H7 (cell line): ENCODE data around the gene ADARB2. TPM values are rescaled to one million over a fixed set of nuclear protein-coding genes. Genes with fewer than 3 reads are reported as not detected.
A peak's percentile ranks its signal among the peaks of the same experiment; 100 is the strongest.

Source experiments
- DNase-seq: peaks from one replicate; pipeline ENCODE4 v3.0.0; 2012
- H3K27me3 ChIP-seq: 2 replicates; pipeline ENCODE4 v1.6.0; 2011; ENCODE audit warnings: mild to moderate bottlenecking, low read length; ENCODE audit not compliant: control insufficient read depth, insufficient read depth
- H3K36me3 ChIP-seq: replicated peaks from 2 replicates; pipeline ENCODE4 v1.5.1; 2011; ENCODE audit warnings: low read length; ENCODE audit not compliant: control insufficient read depth, insufficient read depth
- H3K4me3 ChIP-seq: 2 replicates; pipeline ENCODE4 v1.5.1; 2011; ENCODE audit warnings: low read depth, mild to moderate bottlenecking, control low read depth, low read length, moderate library complexity; ENCODE audit not compliant: insufficient read depth
- total RNA-seq: library from RNA; depleted of rRNA; stranded (reverse); fragments of >200 nt; shearing (Covaris generic); gene quantifications from 2 replicates; pipeline ENCODE4 v1.2.3, GENCODE V29; 2014

The ADARB2 gene
- total RNA-seq, 1 experiment from 2014 or later: 1.5 TPM

- peaks cover 2% of the 10 kb centered on the region for H3K27me3 ChIP-seq
- no peak for DNase-seq
- no peaks in the 10 kb centered on the region for H3K36me3 ChIP-seq
- no peak overlapping the region for H3K4me3 ChIP-seq
Observed at GRCh38 chr10:1607466-1607865, 129.9 kb downstream of the ADARB2 start.

DNA sequence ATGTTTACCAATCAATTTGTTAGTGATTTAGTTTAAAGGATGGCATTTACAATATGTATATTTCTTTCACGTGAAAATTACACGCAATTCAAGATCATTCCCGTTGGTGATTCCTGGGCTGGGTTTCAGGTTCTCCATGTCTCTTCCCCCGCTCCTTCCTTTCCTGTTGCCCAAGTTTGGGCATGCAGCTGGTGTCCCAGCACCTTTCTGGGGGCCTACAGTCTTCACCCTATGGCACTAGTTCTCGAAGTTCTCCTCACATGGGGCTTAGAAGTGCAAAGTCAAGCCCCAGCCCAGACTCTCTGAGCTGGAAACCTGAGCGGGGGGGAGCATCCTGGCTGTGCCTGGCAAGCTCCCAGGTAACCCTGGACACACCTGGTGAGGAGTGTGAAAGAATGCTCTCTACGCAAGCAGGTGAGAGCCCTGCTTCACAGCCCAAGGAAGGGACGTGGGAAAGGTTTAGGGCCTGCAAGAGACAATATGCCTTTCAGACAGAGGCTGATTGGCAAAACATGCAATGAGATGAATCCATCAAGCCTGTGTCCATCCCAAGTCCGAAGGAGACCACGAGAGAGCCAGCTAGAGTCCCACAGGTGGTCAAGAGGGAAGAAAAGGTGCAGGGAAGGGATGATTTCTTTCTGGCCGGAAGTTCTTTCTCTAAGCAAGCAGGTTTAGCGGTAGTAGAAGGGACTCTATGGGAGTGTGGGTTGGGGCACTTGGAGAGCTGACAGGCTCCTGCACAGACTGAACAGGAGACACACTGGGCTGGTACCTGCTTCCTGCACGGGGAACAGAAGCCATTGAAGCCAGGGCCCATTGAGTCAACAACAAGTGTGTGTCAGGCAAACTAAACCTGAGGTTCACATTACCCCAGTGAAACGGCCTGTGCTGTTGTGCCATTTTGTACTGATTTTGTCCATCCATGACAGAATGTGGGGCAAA lies 131.1 kb downstream of the ADARB2 start:
- no peak for DNase-seq

DNA sequence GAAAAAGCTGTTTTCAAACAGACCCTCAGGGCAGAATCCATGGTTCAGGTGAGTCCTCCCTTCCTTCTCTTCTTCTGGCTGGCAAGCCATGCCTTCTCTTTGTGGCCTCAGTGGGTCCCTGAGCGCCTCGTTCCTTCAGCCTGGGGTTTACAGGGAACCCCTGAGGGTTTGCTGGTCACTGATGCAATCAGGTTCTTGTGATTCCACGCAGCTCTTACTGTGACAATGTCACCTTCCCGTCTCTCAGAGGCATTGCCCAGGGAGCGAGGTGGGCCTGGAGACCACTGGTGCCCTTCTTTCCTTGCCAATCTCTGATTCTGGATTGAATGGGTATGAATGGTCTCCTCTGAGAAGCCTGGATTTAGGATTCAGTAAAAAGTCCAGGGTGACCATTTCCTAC lies 132.2 kb downstream of the ADARB2 start:
- Histone ChIP-seq H3K27me3 (peaks cover 2% of the 10 kb centered on the region), H3K4me3 (no peak overlapping the region), H3K36me3 (no peaks in the 10 kb centered on the region)
- DNase-seq: no peak

More for the DNA sequence above, 131.1 kb downstream of the ADARB2 start:
- no peak overlapping the region for H3K4me3 ChIP-seq
- H3K27me3 ChIP-seq: peaks cover 2% of the 10 kb centered on the region
- H3K36me3 ChIP-seq: no peaks in the 10 kb centered on the region

GRCh38 chr10:1604246-1604645 lies 133.1 kb downstream of the ADARB2 start:
- H3K4me3 ChIP-seq: no peak overlapping the region
- H3K36me3 ChIP-seq: no peaks in the 10 kb centered on the region
- peaks cover 2% of the 10 kb centered on the region for H3K27me3 ChIP-seq
- no peak for DNase-seq

- Histone ChIP-seq H3K36me3 (no peaks in the 10 kb centered on the region), H3K27me3 (peaks cover under 1% of the 10 kb centered on the region; the same call in 1 of the 2 replicates), H3K4me3 (no peak overlapping the region)
- DNase-seq: no peak
Observed at GRCh38 chr10:1603181-1603580, 134.1 kb downstream of the ADARB2 start.

- no peaks in the 10 kb centered on the region for H3K36me3 ChIP-seq
- DNase-seq: no peak
- no peak overlapping the region for H3K4me3 ChIP-seq
- H3K27me3 ChIP-seq: no peaks in the 10 kb centered on the region
Observed at GRCh38 chr10:1602037-1602484, 135.3 kb downstream of the ADARB2 start.

- no peak for DNase-seq
- Histone ChIP-seq H3K27me3 (no peaks in the 10 kb centered on the region), H3K36me3 (no peaks in the 10 kb centered on the region), H3K4me3 (no peak overlapping the region)
Observed at GRCh38 chr10:1601406-1601805, 135.9 kb downstream of the ADARB2 start.

DNA sequence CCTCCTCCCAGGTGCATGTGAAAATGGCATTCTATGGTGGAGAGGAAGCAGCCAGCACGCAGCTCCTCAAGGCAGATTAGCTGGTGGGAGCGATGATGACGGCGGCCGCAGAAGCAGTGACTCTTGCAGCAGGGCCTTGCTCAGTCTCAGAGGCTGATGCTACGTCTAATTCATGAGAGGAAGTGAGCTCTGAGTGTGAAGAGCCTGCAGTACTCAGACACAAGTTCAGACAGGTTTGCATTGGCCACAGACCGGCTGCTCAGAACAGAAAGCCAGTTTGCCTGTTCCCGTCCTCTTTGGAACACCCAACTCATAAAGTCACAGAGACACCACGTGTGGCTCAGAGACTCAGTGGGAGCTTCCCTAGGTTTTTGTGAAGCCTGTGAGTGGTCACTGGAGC lies 136.5 kb downstream of the ADARB2 start:
- Histone ChIP-seq H3K36me3 (no peaks in the 10 kb centered on the region), H3K27me3 (no peaks in the 10 kb centered on the region), H3K4me3 (no peak overlapping the region)
- DNase-seq: no peak

DNA sequence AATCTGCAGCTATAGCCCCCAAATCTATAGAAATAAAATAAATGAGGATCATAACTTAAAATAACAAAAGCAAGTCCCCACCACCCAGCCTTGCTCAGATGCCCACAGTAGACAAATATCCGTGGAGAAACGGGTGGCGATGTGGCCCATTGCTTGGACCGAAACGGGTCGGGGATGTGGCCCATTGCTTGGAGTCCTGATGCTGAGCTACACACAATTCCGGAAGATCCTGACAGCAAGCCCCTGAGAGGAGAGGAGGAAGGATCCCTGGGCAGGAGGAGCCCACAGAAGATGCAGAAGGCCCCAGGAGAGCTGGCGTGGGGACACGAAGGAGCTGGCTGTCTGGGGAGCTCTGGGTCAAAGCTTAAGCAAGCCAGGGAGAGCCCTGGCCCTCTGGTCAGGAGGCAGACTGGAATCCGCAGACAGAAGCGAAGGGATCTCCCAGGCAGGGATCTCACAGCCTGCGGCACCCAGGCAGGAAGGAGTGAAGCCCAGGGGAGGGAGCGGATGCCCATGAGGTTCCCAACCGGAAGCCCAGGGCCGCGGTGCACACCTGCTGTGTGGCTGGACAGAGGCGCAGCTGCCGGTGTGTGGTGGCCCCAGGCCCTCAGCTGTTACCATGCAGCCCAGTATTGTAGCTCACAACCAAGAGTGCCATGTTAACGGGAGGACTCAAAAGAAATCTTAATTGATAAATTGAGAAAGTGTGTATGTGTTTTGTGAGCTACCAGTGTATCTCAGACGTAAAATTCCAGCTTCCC lies 138.8 kb downstream of the ADARB2 start:
- H3K4me3 ChIP-seq: no peak overlapping the region
- no peaks in the 10 kb centered on the region for H3K36me3 ChIP-seq
- no peak for DNase-seq
- no peaks in the 10 kb centered on the region for H3K27me3 ChIP-seq

GRCh38 chr10:1597370-1598146 lies 139.8 kb downstream of the ADARB2 start:
- no peak for DNase-seq
- Histone ChIP-seq H3K4me3 (no peak overlapping the region), H3K36me3 (no peaks in the 10 kb centered on the region), H3K27me3 (no peaks in the 10 kb centered on the region)

GRCh38 chr10:1596482-1597099 lies 140.7 kb downstream of the ADARB2 start:
- Histone ChIP-seq H3K27me3 (no peaks in the 10 kb centered on the region), H3K4me3 (no peak overlapping the region), H3K36me3 (no peaks in the 10 kb centered on the region)
- no peak for DNase-seq

DNA sequence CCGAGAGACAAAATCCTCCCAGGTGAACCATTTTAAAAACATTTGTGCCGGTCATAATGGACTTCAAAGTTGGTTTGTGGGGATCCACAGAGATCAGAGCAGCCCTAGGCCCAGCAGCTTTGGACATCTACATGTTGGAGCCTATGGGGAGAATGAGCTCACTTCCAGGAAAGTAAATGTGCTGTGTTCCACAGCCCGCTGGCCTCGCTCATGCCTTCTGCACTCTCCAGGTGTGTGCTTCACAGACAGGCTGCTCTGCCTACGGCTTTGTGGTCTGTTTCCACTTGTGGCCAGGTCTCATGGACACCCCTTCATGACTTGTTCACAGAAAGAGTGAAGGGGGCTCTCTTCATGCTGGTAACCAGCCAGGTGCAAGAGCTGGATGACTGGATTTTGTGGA lies 141.6 kb downstream of the ADARB2 start:
- Histone ChIP-seq H3K36me3 (no peaks in the 10 kb centered on the region), H3K4me3 (no peak overlapping the region), H3K27me3 (no peaks in the 10 kb centered on the region)
- DNase-seq: no peak

GRCh38 chr10:1595242-1595600 lies 142.1 kb downstream of the ADARB2 start:
- Histone ChIP-seq H3K4me3 (no peak overlapping the region), H3K36me3 (no peaks in the 10 kb centered on the region), H3K27me3 (no peaks in the 10 kb centered on the region)
- peak; percentile 22 for DNase-seq
